ENCODE data around the gene HSD17B11.
"Not testable (repeated sequence)": the region's sequence is repeated elsewhere in the genome, so short reads cannot be mapped to it uniquely, and the experiment has no call there.

The HSD17B11 gene

GRCh38 chr4:87390891-87391575 lies at the start of gene HSD17B11:
TSS of gene HSD17B11 (minus strand) at chr4:87391188. CDS start at chr4:87391070, 118 bp downstream.
- in situ Hi-C loops (cut with MboI; ENCODE audit: low sequenced_read_pairs), result no loop called here

GRCh38 chr4:87433342-87433741 lies 42.4 kb upstream of the HSD17B11 start:
- in situ Hi-C loops (cut with MboI; ENCODE audit: low sequenced_read_pairs), result no loop called here

- in situ Hi-C loops (cut with MboI; ENCODE audit: low sequenced_read_pairs), result no loop called here
These were observed 39.0 kb upstream of the HSD17B11 start for GRCh38 chr4:87430038-87430437.

GRCh38 chr4:87428979-87429378 lies 38.0 kb upstream of the HSD17B11 start:
- in situ Hi-C loops (cut with MboI; ENCODE audit: low sequenced_read_pairs), result no loop called here

GRCh38 chr4:87427518-87427868 lies 36.5 kb upstream of the HSD17B11 start:
- in situ Hi-C loops (cut with MboI; ENCODE audit: low sequenced_read_pairs), result no loop called here

- in situ Hi-C loops (cut with MboI; ENCODE audit: low sequenced_read_pairs), result no loop called here
These were observed 36.0 kb upstream of the HSD17B11 start for GRCh38 chr4:87426865-87427517.

GRCh38 chr4:87425711-87426110 lies 34.7 kb upstream of the HSD17B11 start:
- in situ Hi-C loops (cut with MboI; ENCODE audit: low sequenced_read_pairs), result no loop called here

- in situ Hi-C loops (cut with MboI; ENCODE audit: low sequenced_read_pairs), result not testable (repeated sequence)
These were observed 33.1 kb upstream of the HSD17B11 start for GRCh38 chr4:87424099-87424543.

GRCh38 chr4:87423317-87424098 lies 32.5 kb upstream of the HSD17B11 start:
- in situ Hi-C loops (cut with MboI; ENCODE audit: low sequenced_read_pairs), result no loop called here

- in situ Hi-C loops (cut with MboI; ENCODE audit: low sequenced_read_pairs), result no loop called here
These were observed 31.4 kb upstream of the HSD17B11 start, which contains the start of gene NUDT9 for GRCh38 chr4:87422104-87423052. TSS of gene NUDT9 (plus strand) at chr4:87422573. CDS start at chr4:87422906, 333 bp downstream.

GRCh38 chr4:87420276-87420830 lies 29.4 kb upstream of the HSD17B11 start:
- in situ Hi-C loops (cut with MboI; ENCODE audit: low sequenced_read_pairs), result no loop called here

- in situ Hi-C loops (cut with MboI; ENCODE audit: low sequenced_read_pairs), result no loop called here
These were observed 28.7 kb upstream of the HSD17B11 start for GRCh38 chr4:87419578-87420249.

- in situ Hi-C loops (cut with MboI; ENCODE audit: low sequenced_read_pairs), result not testable (repeated sequence)
These were observed 27.4 kb upstream of the HSD17B11 start for GRCh38 chr4:87418410-87418809.

- in situ Hi-C loops (cut with MboI; ENCODE audit: low sequenced_read_pairs), result no loop called here
These were observed 26.0 kb upstream of the HSD17B11 start for GRCh38 chr4:87416965-87417364.

GRCh38 chr4:87414816-87415215 lies 23.8 kb upstream of the HSD17B11 start:
- in situ Hi-C loops (cut with MboI; ENCODE audit: low sequenced_read_pairs), result no loop called here

- in situ Hi-C loops (cut with MboI; ENCODE audit: low sequenced_read_pairs), result no loop called here
These were observed 19.7 kb upstream of the HSD17B11 start for GRCh38 chr4:87410679-87411078.

- in situ Hi-C loops (cut with MboI; ENCODE audit: low sequenced_read_pairs), result no loop called here
These were observed 19.2 kb upstream of the HSD17B11 start for GRCh38 chr4:87410157-87410556.

- in situ Hi-C loops (cut with MboI; ENCODE audit: low sequenced_read_pairs), result no loop called here
These were observed 18.5 kb upstream of the HSD17B11 start for GRCh38 chr4:87409420-87409939.

GRCh38 chr4:87406902-87407301 lies 15.9 kb upstream of the HSD17B11 start:
- in situ Hi-C loops (cut with MboI; ENCODE audit: low sequenced_read_pairs), result not testable (repeated sequence)

Data from HL-60/S4 (cell line).